H1 (cell line): Measurements from ENCODE around the gene TNFRSF14. TPM values are rescaled to one million over a fixed set of nuclear protein-coding genes. Genes with fewer than 3 reads are reported as not detected.

ENCODE experiments used
- CHD2 ChIP-seq: IDR thresholded peaks from 2 replicates; pipeline ENCODE4 v1.6.1; 2012; ENCODE audit warnings: low read length, improper control_type of control experiment
- CREB1 ChIP-seq: IDR thresholded peaks from 2 replicates; pipeline ENCODE4 v1.6.1; 2012; ENCODE audit warnings: inconsistent platforms
- FOSL1 ChIP-seq: IDR thresholded peaks from 2 replicates; pipeline ENCODE4 v1.6.1; 2011; ENCODE audit warnings: mild to moderate bottlenecking, low read depth, low read length, moderate library complexity; ENCODE audit not compliant: insufficient read depth
- KDM1A ChIP-seq: fragments of 200-600, 300-600 bp; sonication (generic); IDR thresholded peaks from 2 replicates; pipeline ENCODE4 v1.7.1; 2016; ENCODE audit warnings: mild to moderate bottlenecking, low read length, borderline replicate concordance
- MAFK ChIP-seq: IDR thresholded peaks from 2 replicates; pipeline ENCODE4 v1.6.1; 2012; ENCODE audit warnings: low read depth, mild to moderate bottlenecking, improper control_type of control experiment, low read length
- MAX ChIP-seq: IDR thresholded peaks from 2 replicates; pipeline ENCODE4 v1.6.1; 2012; ENCODE audit warnings: inconsistent platforms
- PHF8 ChIP-seq: fragments of 200-600 bp; sonication (generic); conservative IDR thresholded peaks from 2 replicates; pipeline ENCODE4 v1.7.1; 2012; ENCODE audit warnings: low read depth, mild to moderate bottlenecking, inconsistent platforms, low read length, moderate library complexity
- POLR2A ChIP-seq, 2 experiments: IDR thresholded peaks; 1 replicate in 1 of 2; 2 replicates in 1 of 2; pipeline ENCODE4 v1.6.1; 2011; ENCODE audit warnings: low read depth in 2 of 2, low read length in 2 of 2, mild to moderate bottlenecking in 2 of 2; ENCODE audit errors: control extremely low read depth in 1 of 2
- POLR2AphosphoS5 ChIP-seq: IDR thresholded peaks from 2 replicates; pipeline ENCODE4 v1.6.1; 2011; ENCODE audit warnings: low read depth, low read length
- RFX5 ChIP-seq: IDR thresholded peaks from 2 replicates; pipeline ENCODE4 v1.6.1; 2011; ENCODE audit warnings: low read depth, low read length, improper control_type of control experiment, borderline replicate concordance
- SAP30 ChIP-seq: fragments of 300-600 bp; sonication (generic); IDR thresholded peaks from 2 replicates; pipeline ENCODE4 v1.7.1; 2012; ENCODE audit warnings: low read length, moderate library complexity, mild to moderate bottlenecking, inconsistent platforms; ENCODE audit not compliant: insufficient read depth, insufficient replicate concordance
- SIN3A ChIP-seq, 2 experiments: IDR thresholded peaks in 1 of 2; conservative IDR thresholded peaks in 1 of 2; 2 replicates each; pipeline ENCODE4 v1.6.1; 2011 to 2012; ENCODE audit warnings: low read length in 2 of 2, improper control_type of control experiment in 1 of 2, low read depth in 1 of 2, mild to moderate bottlenecking in 1 of 2
- TCF12 ChIP-seq: IDR thresholded peaks from 2 replicates; pipeline ENCODE4 v1.6.1; 2011; ENCODE audit warnings: low read depth, mild to moderate bottlenecking, low read length
- TEAD4 ChIP-seq: IDR thresholded peaks from 2 replicates; pipeline ENCODE4 v1.6.1; 2012; ENCODE audit warnings: low read depth, low read length, inconsistent platforms, mixed read lengths
- polyA plus RNA-seq, 7 experiments: library from polyadenylated mRNA; depleted of rRNA in 3 of 7; stranded (reverse) in 5 of 7; unstranded in 2 of 7; fragments of >200 nt in 5 of 7; fragments of 200-250 nt in 2 of 7; gene quantifications; 1 replicate in 5 of 7; 2 replicates in 1 of 7; 4 replicates in 1 of 7; pipeline versions ENCODE4 v1.2.1 to v1.2.3, GENCODE V29; 2011 to 2013; ENCODE audit warnings: missing spikeins in 2 of 7, mixed read lengths in 2 of 7
- total RNA-seq: library from RNA; stranded (reverse); fragmentation: NEBNext Ultra II Directional; extraction: Animal tissue kit (Norgen Biotek cat#: 25700); gene quantifications from 2 replicates; pipeline ENCODE4 v1.2.1, GENCODE V29; 2021

Gene TNFRSF14
- total and polyA plus RNA-seq, 2 of the 8 experiments (the other 6 are each of a cell fraction or from before 2014, with no cell fraction given) = 0.36 to 0.50 TPM

GRCh38 chr1:2525920-2526823, 30.0 kb upstream of the TNFRSF14 start, which contains the start of gene PANK4 (continued):
- no peak for TF ChIP-seq KDM1A
- TF ChIP-seq CHD2 = no peak
- peak in 1 of 2 experiments; percentile 88; a peak in 2 of 3 replicates for TF ChIP-seq POLR2A (IDR thresholded peaks at IDR 0.05; ENCODE audit: control extremely low read depth in 1 of 2, low read depth in 2 of 2, low read length in 2 of 2)
- no peak for TF ChIP-seq TEAD4
- TF ChIP-seq SAP30 = no peak
- no peak for TF ChIP-seq RFX5
- peak; percentile 70 for TF ChIP-seq CREB1
- peak; percentile 88 for TF ChIP-seq PHF8
- no peak for TF ChIP-seq FOSL1
- TF ChIP-seq TCF12 = no peak
- peak; percentile 88 for TF ChIP-seq POLR2AphosphoS5
- no peak for TF ChIP-seq MAFK
- peak in 1 of 2 experiments; percentile 19; a peak in 1 of 4 replicates for TF ChIP-seq SIN3A (conservative IDR thresholded peaks at IDR 0.05 in 1 of 2, IDR thresholded peaks at IDR 0.05 in 1 of 2; ENCODE audit: low read depth in 1 of 2, low read length in 2 of 2)
- no peak for TF ChIP-seq MAX
